HG02884 (cell line): Measurements from ENCODE around the gene FNBP1.
"Not testable (repeated sequence)": the region's sequence is repeated elsewhere in the genome, so short reads cannot be mapped to it uniquely, and the experiment has no call there.

ENCODE experiments used
- ATAC-seq: cut with Tn5 transposase; IDR thresholded peaks from one replicate; pipeline ENCODE4 v1.9.1; 2021; ENCODE audit warnings: mild to moderate bottlenecking, moderate library complexity; ENCODE audit not compliant: unreplicated experiment

Gene FNBP1

GRCh38 chr9:129899620-129900019 is 143.4 kb downstream of the FNBP1 start:
- no peak for ATAC-seq

DNA sequence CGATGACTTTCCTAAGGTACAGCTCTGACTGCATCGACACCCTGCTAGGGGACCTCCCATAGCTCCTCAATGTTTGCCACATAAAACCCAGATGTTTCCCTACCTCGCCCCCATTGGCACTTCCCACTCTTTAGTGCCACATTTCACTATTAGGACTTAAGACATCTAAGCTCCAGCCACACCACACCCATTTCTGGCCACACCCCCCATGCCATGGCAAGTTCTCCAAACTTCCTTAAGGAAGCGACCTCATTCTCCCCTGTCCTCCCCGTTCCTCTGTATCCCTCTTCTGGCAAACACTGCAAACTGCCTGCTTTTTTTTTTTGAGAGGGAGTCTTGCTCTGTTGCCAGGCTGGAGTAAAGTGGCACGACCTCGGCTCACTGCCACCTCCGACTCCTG is 144.8 kb downstream of the FNBP1 start:
- ATAC-seq = no peak

- no peak for ATAC-seq
These were observed 145.7 kb downstream of the FNBP1 start for GRCh38 chr9:129897263-129897662.

DNA sequence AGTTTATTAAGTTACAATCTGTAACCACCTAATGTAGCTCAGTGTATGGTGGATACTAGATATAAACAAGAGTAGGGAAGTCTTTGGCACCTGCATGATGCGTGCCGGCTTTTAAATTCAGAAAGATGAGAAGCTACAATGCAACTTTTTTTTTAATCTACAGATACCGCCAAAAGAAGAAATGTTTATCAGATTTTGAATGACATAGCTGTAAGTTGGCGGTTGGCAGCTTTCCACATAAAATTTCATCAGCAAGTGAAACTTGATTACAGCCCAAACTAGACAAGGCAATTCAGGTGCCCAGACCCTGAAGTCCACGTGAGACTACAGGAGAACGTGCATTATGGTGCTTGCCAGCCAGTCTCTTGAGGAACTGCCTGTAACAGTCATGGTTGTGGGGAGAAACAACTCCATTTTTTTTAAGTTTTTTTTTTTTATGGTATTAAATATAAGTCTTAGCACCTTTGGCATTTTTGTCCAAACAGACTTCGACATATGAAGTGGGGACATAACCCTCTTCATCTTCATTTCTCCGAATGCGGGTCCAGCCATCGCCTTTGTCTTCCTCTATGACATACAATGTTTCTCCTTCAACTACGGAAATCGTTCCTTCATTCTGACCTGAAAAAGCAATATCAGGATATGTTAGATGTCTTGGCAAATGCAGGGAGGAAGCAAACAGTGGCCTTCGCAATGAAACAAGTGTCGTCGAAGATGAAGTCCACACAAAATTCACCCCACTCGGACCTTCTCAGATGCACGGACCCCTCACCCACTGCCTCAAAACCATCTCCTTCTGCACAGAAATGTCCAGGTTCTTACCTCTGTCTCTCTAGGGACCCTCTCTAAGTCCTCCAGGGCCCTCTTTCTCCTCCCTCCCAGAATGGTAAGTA is 147.4 kb downstream of the FNBP1 start:
- no peak for ATAC-seq

GRCh38 chr9:129894120-129894823 is 148.7 kb downstream of the FNBP1 start:
- no peak for ATAC-seq

DNA sequence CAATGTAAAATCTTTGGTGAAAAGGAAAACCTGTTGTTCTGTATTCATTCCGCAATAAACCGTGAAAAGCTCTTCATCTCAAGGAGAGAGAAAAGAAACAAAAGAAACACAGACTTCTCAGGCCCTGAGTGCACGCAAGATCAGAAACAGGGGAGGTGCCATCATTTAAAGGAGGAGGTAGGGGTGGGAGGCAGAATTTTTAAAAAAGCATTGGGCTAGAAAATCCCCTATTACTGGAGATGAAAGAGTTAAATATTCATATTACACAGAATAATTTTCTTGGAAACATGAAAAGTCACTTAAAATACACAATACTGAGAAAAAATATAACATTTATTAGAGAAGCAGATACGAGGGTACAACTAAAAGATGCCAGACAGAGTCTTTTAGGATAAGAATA is 151.4 kb downstream of the FNBP1 start:
- no peak for ATAC-seq

GRCh38 chr9:129890718-129891299 is 152.2 kb downstream of the FNBP1 start:
- not testable (repeated sequence) for ATAC-seq

- no peak for ATAC-seq
These were observed 152.9 kb downstream of the FNBP1 start for GRCh38 chr9:129889941-129890717.

- no peak for ATAC-seq
These were observed 153.7 kb downstream of the FNBP1 start for GRCh38 chr9:129889122-129889940.

DNA sequence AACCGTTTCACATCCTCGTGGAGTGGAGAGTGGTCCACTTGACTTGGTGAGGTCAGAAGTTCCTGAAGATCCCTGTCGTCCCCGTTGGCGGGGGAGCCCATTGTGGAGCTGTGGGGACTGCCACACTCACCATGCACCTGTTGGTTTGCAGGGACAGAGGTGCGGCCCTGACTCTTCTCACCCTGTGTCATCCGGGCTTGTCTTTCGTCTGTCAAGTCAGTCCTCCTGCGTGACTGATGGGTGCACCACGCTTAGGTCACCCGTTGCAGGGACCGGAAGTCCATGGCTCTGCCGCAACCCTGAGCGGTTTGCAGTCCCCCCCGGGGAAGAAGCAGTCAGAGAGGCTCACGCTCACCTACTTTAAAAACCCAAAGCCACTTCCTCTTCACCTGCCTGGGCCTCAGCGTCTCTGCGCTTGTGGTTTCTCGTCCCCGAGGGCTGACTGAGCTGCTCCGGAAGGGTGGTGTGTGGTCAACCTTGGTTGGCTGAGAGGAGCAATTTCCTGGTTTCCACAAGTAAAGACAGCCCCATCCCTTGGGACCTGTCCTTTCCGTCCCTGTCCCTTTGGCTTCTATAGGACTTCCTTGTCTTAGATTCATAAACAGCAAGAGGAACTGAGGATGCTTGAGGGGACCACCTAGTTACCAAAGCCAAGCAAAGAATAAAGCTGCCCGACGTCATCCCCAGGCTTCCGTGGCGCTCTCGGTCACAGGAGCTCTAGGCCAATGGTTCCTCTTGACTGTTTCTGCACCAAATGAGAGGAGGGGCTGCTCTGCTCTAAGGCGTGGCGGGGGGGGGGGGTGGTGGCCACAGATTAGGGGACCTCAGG is 154.5 kb downstream of the FNBP1 start:
- ATAC-seq = peak; percentile 60

- ATAC-seq = no peak
These were observed 155.4 kb downstream of the FNBP1 start for GRCh38 chr9:129887334-129888292.

DNA sequence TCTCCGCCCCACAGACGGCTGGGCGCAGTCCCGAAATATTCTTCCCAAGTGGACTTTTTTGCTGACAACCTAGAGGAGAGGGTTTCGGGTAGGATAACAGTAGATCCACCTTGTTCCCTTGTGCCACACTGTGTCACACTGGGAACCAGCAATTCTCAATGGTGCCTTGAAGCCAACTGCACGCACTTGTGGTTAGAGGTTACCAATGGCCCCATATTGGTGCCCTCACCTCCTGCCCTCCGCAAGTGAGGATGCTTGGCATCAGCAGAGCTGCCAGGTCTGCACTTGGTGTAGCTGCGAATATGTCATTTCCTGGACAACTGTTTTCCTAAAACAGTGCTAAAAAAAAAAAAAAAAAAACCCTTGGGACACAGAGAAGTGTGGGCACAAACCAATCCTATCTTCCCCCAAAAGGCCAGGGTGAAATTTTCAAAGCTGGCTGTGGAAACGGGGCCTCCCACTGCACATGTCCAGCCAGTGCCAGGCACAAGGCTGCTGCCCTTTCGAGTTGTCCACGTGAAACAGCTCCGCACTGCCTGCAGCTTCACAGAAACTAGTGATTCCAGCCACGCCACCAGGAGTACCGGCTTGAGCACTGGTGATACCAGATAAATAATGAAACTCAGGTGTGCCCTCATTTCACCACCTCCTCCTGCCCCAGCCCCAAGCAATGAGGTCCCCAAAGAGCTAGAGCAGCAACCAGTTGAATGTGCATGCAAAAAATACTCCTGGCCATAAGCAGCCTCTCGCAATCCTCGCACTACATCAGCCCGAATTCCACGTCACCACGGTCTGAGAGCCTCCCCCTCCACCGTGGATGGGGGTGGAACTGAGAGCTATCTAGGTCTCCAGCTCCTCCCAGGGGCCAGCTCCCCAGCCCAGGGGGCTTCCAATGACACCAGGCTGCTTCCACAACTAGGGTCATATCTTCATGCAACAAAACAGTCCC is 156.5 kb downstream of the FNBP1 start:
- ATAC-seq = no peak

- ATAC-seq = no peak
These were observed 157.3 kb downstream of the FNBP1 start for GRCh38 chr9:129885670-129886106.

DNA sequence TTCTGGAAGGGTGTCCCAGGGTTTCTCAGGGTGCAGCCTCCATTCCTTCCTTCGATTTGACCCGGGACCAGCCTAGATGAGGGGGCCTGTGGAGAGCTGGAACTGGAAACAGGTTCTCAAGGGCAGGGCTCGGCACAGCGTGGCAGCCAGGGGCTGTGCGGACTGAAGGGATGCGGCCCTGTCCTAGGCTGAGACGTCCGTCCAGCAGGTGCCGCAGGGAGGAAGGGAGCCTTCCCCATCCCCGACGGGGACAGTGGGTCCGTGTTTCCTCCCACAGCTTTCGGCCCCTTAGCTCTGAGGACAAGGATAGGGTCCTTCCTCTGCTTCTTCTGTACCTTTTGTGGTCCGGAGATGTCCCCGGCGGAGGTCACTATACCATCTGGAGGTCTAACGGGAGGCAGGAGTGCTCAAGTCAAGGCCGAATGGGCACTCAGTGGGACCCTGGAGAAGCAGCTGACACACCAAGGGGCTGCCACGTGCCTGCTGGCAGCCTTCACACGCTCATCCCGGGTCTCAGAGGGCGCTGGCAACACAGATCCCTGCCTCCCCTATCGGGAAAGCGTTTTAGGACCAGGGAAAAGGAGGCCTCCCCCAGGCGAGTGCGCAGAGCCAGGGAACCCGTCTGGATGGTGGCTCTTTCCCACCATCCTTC is 157.8 kb downstream of the FNBP1 start:
- ATAC-seq = no peak

GRCh38 chr9:129884220-129885017 is 158.6 kb downstream of the FNBP1 start:
- ATAC-seq = peak; percentile 45
